ENCODE measurements around the gene GLT8D2. TPM values are rescaled to one million over a fixed set of nuclear protein-coding genes. Genes with fewer than 3 reads are reported as not detected.

Gene GLT8D2
- polyA plus RNA-seq, 2 of the 4 experiments (the other 2 are of a cell fraction), result 0.27 to 0.43 TPM

GRCh38 chr12:104003596-104003995 lies 46.4 kb downstream of the GLT8D2 start:
- Histone ChIP-seq H3K27ac (no peak overlapping the region), H3K9me3 (peaks cover 2% of the 10 kb centered on the region; the same call in 1 of the 3 replicates), H3K4me2 (no peak overlapping the region), H3K4me3 (no peak overlapping the region), H3K4me1 (peaks cover 14% of the 10 kb centered on the region)
- POLR2A ChIA-PET, result no interaction called here
- no peak for FAIRE-seq
- DNase-seq (ENCODE audit: low read depth in 1 of 2, low spot score in 1 of 2), result no peak
- ATAC-seq, result no peak
- 13% methylated on average over 2 of the region's 2 CpGs for WGBS (ENCODE audit: missing lambda C conversion rate)
- CTCF ChIA-PET, result interaction anchor here (0.9 kb wide), 1 partner anchor 17 kb away, joined by 3 read pairs; no protein-coding TSS in a partner anchor
- TF ChIP-seq RNF2 (IDR thresholded peaks at IDR 0.05; ENCODE audit: borderline replicate concordance, low read depth) (no peak), POLR2A (IDR thresholded peaks at IDR 0.05; ENCODE audit: low read length) (no peak), SREBF2 (IDR thresholded peaks at IDR 0.05) (no peak), ZC3H11A (IDR thresholded peaks at IDR 0.05) (no peak), CHD4 (IDR thresholded peaks at IDR 0.05; ENCODE audit: borderline replicate concordance) (no peak), HOXB13 (CRISPR knock-in tag; IDR thresholded peaks at IDR 0.05; ENCODE audit: low read depth) (no peak), TFCP2L1 (CRISPR knock-in tag; IDR thresholded peaks at IDR 0.05) (no peak), NPAS2 (CRISPR knock-in tag; IDR thresholded peaks at IDR 0.05; ENCODE audit: borderline replicate concordance) (no peak), CBX2 (IDR thresholded peaks at IDR 0.05; ENCODE audit: borderline replicate concordance, low read depth) (no peak)
- TF ChIP-seq, protein P1, sequence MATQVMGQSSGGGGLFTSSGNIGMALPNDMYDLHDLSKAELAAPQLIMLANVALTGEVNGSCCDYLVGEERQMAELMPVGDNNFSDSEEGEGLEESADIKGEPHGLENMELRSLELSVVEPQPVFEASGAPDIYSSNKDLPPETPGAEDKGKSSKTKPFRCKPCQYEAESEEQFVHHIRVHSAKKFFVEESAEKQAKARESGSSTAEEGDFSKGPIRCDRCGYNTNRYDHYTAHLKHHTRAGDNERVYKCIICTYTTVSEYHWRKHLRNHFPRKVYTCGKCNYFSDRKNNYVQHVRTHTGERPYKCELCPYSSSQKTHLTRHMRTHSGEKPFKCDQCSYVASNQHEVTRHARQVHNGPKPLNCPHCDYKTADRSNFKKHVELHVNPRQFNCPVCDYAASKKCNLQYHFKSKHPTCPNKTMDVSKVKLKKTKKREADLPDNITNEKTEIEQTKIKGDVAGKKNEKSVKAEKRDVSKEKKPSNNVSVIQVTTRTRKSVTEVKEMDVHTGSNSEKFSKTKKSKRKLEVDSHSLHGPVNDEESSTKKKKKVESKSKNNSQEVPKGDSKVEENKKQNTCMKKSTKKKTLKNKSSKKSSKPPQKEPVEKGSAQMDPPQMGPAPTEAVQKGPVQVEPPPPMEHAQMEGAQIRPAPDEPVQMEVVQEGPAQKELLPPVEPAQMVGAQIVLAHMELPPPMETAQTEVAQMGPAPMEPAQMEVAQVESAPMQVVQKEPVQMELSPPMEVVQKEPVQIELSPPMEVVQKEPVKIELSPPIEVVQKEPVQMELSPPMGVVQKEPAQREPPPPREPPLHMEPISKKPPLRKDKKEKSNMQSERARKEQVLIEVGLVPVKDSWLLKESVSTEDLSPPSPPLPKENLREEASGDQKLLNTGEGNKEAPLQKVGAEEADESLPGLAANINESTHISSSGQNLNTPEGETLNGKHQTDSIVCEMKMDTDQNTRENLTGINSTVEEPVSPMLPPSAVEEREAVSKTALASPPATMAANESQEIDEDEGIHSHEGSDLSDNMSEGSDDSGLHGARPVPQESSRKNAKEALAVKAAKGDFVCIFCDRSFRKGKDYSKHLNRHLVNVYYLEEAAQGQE (IDR thresholded peaks at IDR 0.05), result no peak
- TF ChIP-seq, protein P2, sequence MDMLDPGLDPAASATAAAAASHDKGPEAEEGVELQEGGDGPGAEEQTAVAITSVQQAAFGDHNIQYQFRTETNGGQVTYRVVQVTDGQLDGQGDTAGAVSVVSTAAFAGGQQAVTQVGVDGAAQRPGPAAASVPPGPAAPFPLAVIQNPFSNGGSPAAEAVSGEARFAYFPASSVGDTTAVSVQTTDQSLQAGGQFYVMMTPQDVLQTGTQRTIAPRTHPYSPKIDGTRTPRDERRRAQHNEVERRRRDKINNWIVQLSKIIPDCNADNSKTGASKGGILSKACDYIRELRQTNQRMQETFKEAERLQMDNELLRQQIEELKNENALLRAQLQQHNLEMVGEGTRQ (IDR thresholded peaks at IDR 0.05), result no peak
- TF ChIP-seq, protein P3, sequence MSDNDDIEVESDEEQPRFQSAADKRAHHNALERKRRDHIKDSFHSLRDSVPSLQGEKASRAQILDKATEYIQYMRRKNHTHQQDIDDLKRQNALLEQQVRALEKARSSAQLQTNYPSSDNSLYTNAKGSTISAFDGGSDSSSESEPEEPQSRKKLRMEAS (IDR thresholded peaks at IDR 0.05), result no peak

DNA sequence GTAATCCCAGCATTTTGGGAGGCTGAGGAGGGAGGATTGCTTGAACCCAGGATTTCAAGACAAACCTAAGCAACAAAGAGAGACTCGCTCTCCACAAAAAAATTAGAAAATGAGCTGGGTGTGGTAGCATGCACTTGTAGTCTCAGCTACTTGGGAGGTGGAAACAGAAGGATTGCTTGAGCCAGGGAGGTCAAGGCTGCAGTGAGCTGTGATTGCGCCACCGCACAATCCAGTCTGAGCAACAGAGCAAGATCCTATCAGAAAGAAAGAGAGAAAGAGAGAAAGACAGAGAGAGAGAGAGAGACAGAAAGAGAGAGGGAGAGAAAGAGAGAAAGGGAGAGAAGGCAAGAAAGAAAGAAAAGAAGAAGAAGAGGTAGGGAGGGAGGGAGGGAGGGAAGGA lies 47.3 kb downstream of the GLT8D2 start:
- H3K4me2 ChIP-seq, result no peak overlapping the region
- H3K9me3 ChIP-seq, result no peaks in the 10 kb centered on the region
- POLR2A ChIA-PET, result no interaction called here
- H3K4me1 ChIP-seq, result peaks cover 14% of the 10 kb centered on the region
- 77% methylated on average over 3 of the region's 3 CpGs for WGBS (ENCODE audit: missing lambda C conversion rate)
- FAIRE-seq (no peak), ATAC-seq (no peak), DNase-seq (ENCODE audit: low read depth in 1 of 2, low spot score in 1 of 2) (no peak)
- no peak overlapping the region for H3K27ac ChIP-seq
- TF ChIP-seq ZC3H11A (IDR thresholded peaks at IDR 0.05) (no peak), HDAC2 (IDR thresholded peaks at IDR 0.05) (no peak), JUNB (IDR thresholded peaks at IDR 0.05) (no peak), HOXB13 (CRISPR knock-in tag; IDR thresholded peaks at IDR 0.05; ENCODE audit: low read depth) (no peak), RARB (CRISPR knock-in tag; IDR thresholded peaks at IDR 0.05) (no peak), NR3C1 (IDR thresholded peaks at IDR 0.05) (no peak), ESRRA (IDR thresholded peaks at IDR 0.05; ENCODE audit: borderline replicate concordance, low read length) (no peak), FOSL2 (IDR thresholded peaks at IDR 0.05) (no peak), FOSL2 (CRISPR knock-in tag; IDR thresholded peaks at IDR 0.05) (no peak), NFE2L2 (conservative IDR thresholded peaks at IDR 0.05; ENCODE audit: low read length) (no peak), MAZ (IDR thresholded peaks at IDR 0.05; ENCODE audit: borderline replicate concordance, low read depth, low read length) (no peak)
- TF ChIP-seq, protein P4, sequence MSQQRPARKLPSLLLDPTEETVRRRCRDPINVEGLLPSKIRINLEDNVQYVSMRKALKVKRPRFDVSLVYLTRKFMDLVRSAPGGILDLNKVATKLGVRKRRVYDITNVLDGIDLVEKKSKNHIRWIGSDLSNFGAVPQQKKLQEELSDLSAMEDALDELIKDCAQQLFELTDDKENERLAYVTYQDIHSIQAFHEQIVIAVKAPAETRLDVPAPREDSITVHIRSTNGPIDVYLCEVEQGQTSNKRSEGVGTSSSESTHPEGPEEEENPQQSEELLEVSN (IDR thresholded peaks at IDR 0.05; ENCODE audit: borderline replicate concordance, low read depth), result no peak
- CTCF ChIA-PET, result interaction anchor here (0.9 kb wide), 1 partner anchor 18 kb away, joined by 3 read pairs; no protein-coding TSS in a partner anchor
- H3K4me3 ChIP-seq, result no peak overlapping the region
